GM18870 (cell line): ENCODE data around the gene SUPT5H.
"Not testable (repeated sequence)": the region's sequence is repeated elsewhere in the genome, so short reads cannot be mapped to it uniquely, and the experiment has no call there.

Source experiments
- ATAC-seq: cut with Tn5 transposase; IDR thresholded peaks from one replicate; pipeline ENCODE4 v1.9.1; 2021; ENCODE audit warnings: moderate library complexity; ENCODE audit not compliant: unreplicated experiment

SUPT5H gene

GRCh38 chr19:39463403-39463802 is 18.0 kb downstream of the SUPT5H start:
- ATAC-seq, result no peak

DNA sequence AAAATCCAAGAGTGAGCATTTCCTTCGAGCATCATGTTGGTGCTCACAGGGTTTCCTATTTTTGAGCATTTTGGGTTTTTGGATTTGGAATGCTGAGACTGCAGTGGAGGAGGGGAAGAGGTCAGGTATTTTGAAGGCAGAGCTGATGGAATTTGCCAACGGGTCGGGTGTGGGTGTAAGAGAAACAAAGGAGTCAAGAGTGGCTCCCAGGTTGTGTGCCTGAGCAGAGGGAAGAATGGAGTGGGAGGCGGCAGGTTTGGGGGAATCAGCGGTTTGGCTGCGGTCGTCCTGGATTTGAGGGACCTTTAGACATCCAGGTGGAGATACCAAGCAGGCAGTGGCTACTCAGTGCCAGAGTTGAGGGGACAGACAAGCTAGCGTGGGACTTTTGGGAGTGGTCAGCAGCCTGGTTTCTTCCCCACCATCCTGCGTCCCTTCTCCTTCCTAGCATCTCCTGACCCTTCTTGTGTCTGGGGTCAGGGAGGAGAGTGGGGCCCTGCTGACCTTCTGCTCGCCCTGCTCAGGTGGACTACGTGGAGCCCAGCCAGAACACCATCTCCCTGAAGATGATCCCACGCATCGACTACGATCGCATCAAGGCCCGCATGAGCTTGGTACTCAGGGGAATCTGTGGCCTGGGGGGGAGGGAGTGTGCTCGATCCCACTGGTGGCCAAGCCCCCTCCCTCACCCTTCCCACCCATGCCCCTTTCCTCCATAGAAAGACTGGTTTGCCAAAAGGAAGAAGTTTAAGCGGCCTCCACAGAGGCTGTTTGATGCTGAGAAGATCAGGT is 20.8 kb downstream of the SUPT5H start:
- no peak for ATAC-seq

DNA sequence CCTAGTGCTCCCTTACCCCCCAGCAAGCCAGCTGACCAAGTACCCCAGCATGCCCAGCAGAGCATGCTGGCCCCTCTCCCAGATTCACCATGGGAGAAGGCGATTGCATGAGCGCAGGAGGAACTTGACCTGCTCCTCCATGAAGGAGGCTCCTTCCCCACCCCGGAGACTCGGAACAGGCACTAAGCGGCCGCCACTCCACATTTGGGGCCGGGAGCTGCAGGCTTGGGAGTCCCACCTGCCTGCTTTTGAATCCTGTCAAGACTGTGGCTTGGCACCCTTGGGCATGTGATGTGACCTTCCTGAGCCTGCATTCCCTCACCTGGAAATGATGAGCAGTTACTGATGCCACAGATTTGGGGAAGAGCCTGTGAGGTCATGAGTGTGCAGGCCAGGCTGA is 22.6 kb downstream of the SUPT5H start:
- no peak for ATAC-seq

DNA sequence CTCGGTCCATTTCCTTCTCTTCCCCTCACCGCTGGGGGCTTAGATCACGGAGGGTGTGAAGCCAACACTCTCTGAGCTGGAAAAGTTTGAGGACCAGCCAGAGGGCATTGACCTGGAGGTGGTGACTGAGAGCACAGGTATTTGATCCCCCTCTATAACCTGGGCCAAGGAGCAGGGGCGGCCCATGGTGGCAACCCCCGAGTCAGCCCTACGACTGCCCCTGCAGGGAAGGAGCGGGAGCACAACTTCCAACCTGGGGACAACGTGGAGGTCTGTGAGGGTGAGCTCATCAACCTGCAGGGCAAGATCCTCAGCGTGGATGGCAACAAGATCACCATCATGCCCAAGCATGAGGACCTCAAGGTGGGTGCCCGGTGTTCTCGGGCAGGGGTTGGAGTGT is 23.7 kb downstream of the SUPT5H start:
- ATAC-seq, result no peak

DNA sequence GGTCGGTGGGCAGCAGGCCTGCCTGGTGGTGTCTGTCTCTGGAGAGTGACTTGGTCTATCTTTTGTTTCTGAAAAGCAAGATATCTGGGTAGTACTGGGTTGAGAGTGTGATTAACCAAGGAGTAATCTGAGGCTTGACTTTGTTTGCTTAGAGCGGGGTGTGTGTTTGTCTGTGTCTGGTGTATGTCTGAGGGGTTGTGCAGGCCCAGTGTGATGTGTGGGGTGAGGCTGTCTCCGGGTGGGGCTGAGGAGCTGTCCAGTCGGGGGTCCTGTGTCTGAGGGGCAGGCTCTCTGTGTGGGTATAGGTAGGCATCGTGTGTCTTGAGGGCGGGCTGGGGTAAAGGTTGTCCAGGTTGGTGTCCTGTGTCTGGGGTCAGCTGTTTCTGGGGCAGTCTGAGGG is 24.2 kb downstream of the SUPT5H start:
- no peak for ATAC-seq

- no peak for ATAC-seq
Measured at GRCh38 chr19:39470724-39471339, 25.4 kb downstream of the SUPT5H start.

GRCh38 chr19:39471756-39472536 is 26.6 kb downstream of the SUPT5H start:
- ATAC-seq, result no peak

- no peak for ATAC-seq
Measured at GRCh38 chr19:39472746-39473442, 27.5 kb downstream of the SUPT5H start.

DNA sequence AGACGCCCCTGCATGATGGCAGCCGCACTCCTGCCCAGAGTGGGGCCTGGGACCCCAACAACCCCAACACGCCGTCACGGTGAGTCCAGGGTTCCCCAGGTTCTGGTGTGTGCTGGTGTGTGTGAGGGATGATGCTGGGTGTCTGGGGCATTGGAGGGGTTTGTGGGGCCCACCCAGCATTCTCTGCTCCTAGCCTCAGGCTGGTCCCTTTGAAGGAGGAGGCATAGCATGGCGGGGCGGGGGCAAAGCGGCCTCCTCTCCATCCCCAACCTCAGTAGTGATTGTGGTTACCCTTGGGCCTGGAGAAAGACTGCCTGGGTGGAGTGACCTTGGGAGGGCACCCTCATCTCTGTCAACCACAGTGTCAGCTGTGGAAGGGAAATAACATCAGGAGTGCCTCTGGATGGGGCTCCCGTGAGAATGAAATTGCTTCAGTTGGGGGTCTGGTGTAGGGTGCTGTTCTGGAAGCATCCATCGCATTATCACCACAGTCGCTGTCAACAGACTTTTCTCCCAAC is 28.1 kb downstream of the SUPT5H start:
- ATAC-seq, result no peak

DNA sequence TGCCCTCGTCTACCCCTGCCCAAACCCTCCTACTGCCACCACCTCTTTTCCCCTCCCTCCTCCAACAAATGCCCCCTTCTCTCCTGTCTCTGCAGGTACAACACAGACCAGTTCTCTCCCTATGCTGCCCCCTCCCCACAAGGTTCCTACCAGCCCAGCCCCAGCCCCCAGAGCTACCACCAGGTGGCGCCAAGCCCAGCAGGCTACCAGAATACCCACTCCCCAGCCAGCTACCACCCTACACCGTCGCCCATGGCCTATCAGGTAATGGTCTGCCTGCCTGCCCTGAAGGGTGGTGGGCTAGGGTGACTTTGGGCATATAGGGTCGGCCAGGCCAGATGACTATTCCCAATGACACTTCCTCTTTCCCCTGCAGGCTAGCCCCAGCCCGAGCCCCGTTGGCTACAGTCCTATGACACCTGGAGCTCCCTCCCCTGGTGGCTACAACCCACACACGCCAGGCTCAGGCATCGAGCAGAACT is 28.8 kb downstream of the SUPT5H start:
- ATAC-seq, result no peak

DNA sequence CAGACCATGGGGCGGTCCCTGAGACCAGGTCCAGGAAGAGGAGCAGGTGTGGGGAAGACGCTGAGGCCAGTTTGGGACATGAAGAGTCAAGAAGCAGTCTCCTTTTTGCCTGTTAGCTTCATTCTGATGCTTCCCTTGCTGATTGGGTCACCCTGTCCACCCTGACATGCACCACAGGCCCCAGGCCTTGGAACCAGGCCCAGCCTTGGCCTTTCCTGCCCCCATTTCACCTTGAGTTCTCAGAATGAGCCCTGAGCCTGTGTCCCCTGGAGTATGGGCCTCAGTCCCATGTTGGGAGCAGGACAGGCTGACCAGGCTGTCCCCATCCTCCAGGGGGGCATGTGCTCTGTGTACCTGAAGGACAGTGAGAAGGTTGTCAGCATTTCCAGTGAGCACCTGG is 30.4 kb downstream of the SUPT5H start:
- ATAC-seq, result no peak

DNA sequence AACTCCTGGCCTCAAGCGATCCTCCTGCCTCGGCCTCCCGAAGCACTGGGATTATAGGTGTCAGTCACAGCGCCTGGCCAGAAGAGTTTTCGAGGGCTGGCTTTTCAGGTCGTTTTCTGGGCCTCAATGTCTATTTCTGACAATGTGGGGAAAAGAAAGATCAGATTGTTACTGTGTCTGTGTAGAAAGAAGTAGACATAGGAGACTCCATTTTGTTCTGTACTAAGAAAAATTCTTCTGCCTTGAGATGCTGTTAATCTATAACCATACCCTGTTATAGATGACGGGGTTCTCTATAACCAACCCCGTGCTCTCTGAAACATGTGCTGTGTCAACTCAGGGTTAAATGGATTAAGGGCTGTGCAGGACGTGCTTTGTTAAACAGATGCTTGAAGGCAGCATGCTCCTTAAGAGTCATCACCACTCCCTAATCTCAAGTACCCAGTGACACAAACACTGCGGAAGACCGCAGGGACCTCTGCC is 34.0 kb downstream of the SUPT5H start:
- ATAC-seq, result not testable (repeated sequence)

- ATAC-seq, result no peak
Measured at GRCh38 chr19:39479916-39480315, 34.5 kb downstream of the SUPT5H start.

DNA sequence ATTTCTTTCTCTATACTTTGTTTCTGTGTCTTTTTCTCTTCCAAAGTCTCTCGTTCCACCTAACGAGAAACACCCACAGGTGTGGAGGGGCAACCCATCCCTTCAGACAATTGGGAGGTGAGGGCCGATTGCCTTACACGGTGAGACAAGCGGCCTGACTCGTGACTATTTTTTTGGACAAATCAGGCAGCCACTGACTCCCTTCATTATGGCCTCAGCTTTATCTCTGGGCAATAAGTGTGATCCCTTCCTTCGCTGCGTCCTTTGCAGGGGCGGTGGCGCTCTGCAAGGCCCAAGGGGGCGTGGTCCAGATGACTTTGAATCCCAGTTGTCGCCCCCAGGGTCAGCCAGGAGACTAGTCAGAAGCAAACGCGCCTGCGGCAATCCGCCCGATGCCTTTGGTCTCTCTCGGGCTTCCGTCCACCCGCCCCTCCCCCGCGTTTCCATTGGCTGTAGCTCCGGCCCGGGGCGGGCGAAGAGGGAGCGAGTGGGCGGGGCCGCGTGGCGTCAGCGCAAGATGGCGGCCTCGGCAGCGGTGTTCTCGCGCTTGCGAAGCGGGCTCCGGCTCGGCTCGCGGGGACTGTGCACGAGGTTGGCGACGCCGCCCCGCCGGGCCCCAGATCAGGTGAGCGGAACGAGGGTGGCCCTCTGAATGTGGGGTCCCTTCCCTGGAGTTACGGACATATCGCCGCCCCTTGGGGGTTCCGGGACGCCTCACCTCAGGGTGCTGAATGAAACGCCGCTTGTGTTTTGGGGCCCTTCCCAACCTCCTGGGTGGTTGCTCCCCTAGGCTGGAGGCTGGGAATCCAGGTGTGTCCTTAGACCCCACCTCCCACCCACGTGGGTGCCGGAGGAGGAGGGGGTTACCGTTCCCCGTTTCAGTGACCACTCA is 35.2 kb downstream of the SUPT5H start, which contains the start of gene TIMM50:
Gene TIMM50 (plus strand): TSS at position 502 of the 892 bp plus-strand sequence. CDS start 16 bp downstream, at position 518.
- peak; percentile 52 for ATAC-seq

DNA sequence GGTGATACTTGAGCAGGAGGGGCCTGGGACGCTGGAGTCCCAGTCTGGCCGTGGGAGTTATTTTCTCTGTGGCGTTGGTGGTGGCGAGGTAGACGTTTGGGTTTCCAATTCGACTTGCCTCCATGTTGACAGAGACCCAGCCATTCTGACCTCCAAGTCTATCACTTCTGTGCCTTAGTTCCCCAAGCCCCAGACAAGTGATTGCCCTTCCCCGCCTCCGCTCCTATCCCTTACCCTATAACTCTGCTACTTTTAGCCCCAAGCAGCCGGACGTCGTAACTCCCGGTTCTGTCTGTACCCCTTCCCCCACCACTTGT is 35.8 kb downstream of the SUPT5H start:
- ATAC-seq, result peak; percentile 7

GRCh38 chr19:39481676-39482075 is 36.3 kb downstream of the SUPT5H start:
- ATAC-seq, result no peak

- no peak for ATAC-seq
Measured at GRCh38 chr19:39483141-39483540, 37.8 kb downstream of the SUPT5H start.

GRCh38 chr19:39489756-39490155 is 44.4 kb downstream of the SUPT5H start:
- ATAC-seq, result no peak

DNA sequence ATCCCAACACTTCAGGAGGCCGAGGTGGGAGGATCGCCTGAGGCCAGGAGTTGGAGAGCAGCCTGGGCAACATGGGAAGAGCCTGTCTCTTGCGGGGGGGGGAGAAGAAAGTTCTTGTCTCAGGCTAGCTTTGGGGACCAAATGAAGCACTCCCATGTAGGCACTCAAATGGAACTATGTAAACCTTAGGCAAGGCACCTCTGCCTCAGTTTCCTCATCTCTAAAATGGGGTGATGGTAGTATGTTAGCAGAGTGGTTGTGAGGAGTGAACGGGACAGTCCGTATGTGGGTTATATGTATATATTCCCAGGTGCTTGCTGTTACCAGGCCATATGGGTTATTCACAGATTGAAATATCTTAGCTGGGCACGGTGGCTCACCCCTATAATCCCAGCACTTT is 46.8 kb downstream of the SUPT5H start:
- no peak for ATAC-seq

DNA sequence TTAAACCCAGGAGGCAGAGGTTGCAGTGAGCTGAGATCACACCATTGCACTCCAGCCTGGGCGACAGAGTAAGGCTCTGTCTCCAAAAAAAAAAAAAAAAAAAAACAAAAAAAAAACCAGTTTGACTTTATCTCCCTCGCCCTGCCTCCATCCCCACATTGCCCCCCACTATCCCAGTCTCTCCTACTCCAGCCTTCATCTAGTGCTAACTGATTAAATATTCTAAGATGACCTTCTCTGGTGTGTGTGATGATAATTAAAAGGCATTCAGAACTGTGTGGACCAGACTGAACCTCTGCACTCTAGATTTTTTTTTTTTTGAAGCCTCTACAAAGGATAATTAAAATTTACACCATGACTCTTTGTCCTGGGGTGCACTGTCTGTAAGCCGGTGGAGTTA is 47.4 kb downstream of the SUPT5H start:
- ATAC-seq, result no peak
